ENCODE measurements around the gene ANTXR2. TPM values are rescaled to one million over a fixed set of nuclear protein-coding genes. Genes with fewer than 3 reads are reported as not detected.

ANTXR2 gene
- total and polyA plus RNA-seq, 2 donors from 2014 or later, result 10.6 to 33.1 TPM

DNA sequence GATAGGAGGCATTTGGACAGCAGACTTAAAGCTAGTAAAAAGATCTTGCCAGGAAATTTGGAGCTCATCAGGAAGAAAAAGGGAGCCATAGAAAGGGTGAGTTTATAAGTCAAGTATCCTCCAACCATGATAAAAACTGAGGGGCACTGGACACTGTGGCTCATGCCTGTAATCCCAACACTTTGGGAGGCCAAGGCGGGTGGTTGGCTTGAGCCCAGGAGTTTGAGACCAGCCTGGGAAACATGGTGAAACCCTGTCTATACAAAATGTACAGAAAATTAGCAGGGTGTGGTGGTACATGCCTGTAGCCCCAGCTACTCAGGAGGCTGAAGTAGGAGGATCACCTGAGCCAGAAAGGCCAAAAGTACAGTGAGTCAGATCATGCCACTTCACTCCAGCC, 48.7 kb downstream of the ANTXR2 start:
- Histone ChIP-seq H3K27ac (ENCODE audit: low read depth in 2 of 2, low read length in 2 of 2) (no peak overlapping the region), H3K27me3 (ENCODE audit: control insufficient read depth, insufficient read depth, low read length) (no peaks in the 10 kb centered on the region), H3K4me1 (ENCODE audit: control insufficient read depth in 2 of 3, insufficient read depth in 2 of 3, low read depth in 1 of 3, low read length in 3 of 3) (no peaks in the 10 kb centered on the region), H3K4me3 (ENCODE audit: low read length in 3 of 3) (no peak overlapping the region), H3K9ac (ENCODE audit: low read length in 3 of 3) (no peak overlapping the region), H3K9me3 (ENCODE audit: control insufficient read depth in 2 of 3, insufficient read depth in 1 of 3, low read length in 3 of 3) (no peaks in the 10 kb centered on the region), H3K36me3 (ENCODE audit: control insufficient read depth in 2 of 3, insufficient read depth in 3 of 3, low read length in 3 of 3) (peaks cover 0 to 2% (median 0%) of the 10 kb centered on the region in 3 donors)
- TF ChIP-seq CTCF (IDR thresholded peaks at IDR 0.05; ENCODE audit: borderline replicate concordance, extremely low read depth, insufficient read depth), result no peak
- intact Hi-C loops (cut with DNase I), result no loop called here
- no peak for FAIRE-seq
- DNase-seq, result no peak

DNA sequence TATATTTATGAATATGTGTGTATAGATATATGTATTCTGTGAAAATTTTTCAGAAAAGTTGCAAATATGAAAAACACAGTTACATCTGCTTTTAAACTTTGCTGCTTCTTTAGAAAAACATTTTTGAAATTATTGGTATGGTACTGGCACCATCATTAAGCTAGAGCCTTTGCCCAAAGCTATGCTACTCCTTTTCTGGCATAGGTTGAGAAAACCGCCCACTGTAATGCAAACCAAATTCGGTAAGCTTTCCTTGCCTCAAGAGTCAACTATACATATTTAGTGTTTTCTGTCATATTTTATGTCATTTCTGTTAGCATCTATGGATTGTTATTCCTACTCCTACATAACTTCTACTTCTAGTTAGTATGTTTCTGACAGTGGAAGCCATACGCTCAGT, 50.7 kb downstream of the ANTXR2 start:
- intact Hi-C loops (cut with DNase I), result no loop called here
- Histone ChIP-seq H3K9ac (ENCODE audit: low read length in 3 of 3) (no peak overlapping the region), H3K9me3 (ENCODE audit: control insufficient read depth in 2 of 3, insufficient read depth in 1 of 3, low read length in 3 of 3) (no peaks in the 10 kb centered on the region), H3K27me3 (ENCODE audit: control insufficient read depth, insufficient read depth, low read length) (no peaks in the 10 kb centered on the region), H3K27ac (ENCODE audit: low read depth in 2 of 2, low read length in 2 of 2) (no peak overlapping the region), H3K4me1 (ENCODE audit: control insufficient read depth in 2 of 3, insufficient read depth in 2 of 3, low read depth in 1 of 3, low read length in 3 of 3) (no peaks in the 10 kb centered on the region), H3K4me3 (ENCODE audit: low read length in 3 of 3) (no peak overlapping the region), H3K36me3 (ENCODE audit: control insufficient read depth in 2 of 3, insufficient read depth in 3 of 3, low read length in 3 of 3) (peaks cover 0 to 3% (median 2%) of the 10 kb centered on the region in 3 donors)
- TF ChIP-seq CTCF (IDR thresholded peaks at IDR 0.05; ENCODE audit: borderline replicate concordance, extremely low read depth, insufficient read depth), result no peak
- FAIRE-seq (no peak), DNase-seq (no peak)

GRCh38 chr4:80017125-80017854, 55.7 kb downstream of the ANTXR2 start:
- Histone ChIP-seq H3K9me3 (ENCODE audit: control insufficient read depth in 2 of 3, insufficient read depth in 1 of 3, low read length in 3 of 3) (no peaks in the 10 kb centered on the region), H3K27ac (ENCODE audit: low read depth in 2 of 2, low read length in 2 of 2) (no peak overlapping the region), H3K27me3 (ENCODE audit: control insufficient read depth, insufficient read depth, low read length) (no peaks in the 10 kb centered on the region), H3K4me3 (ENCODE audit: low read length in 3 of 3) (no peak overlapping the region), H3K4me1 (ENCODE audit: control insufficient read depth in 2 of 3, insufficient read depth in 2 of 3, low read depth in 1 of 3, low read length in 3 of 3) (no peaks in the 10 kb centered on the region), H3K36me3 (ENCODE audit: control insufficient read depth in 2 of 3, insufficient read depth in 3 of 3, low read length in 3 of 3) (peaks cover 0 to 3% (median 0%) of the 10 kb centered on the region in 3 donors), H3K9ac (ENCODE audit: low read length in 3 of 3) (no peak overlapping the region)
- no peak for FAIRE-seq
- no peak for DNase-seq
- no peak for TF ChIP-seq CTCF (IDR thresholded peaks at IDR 0.05; ENCODE audit: borderline replicate concordance, extremely low read depth, insufficient read depth)
- intact Hi-C loops (cut with DNase I), result no loop called here
